HepG2 (cell line): Measurements from ENCODE around the gene TNXB.

Experiments used
- CTCF ChIP-seq: sonication (generic); formaldehyde crosslinking; IDR thresholded peaks from 2 replicates; pipeline ENCODE4 v1.5.0; 2020; ENCODE audit warnings: mild to moderate bottlenecking, missing genetic modification reagents, moderate library complexity
- DBP ChIP-seq: sonication (generic); formaldehyde crosslinking; IDR thresholded peaks from 2 replicates; pipeline ENCODE4 v1.4.0; 2020; ENCODE audit warnings: missing genetic modification reagents; ENCODE audit errors: not compliant biosample characterization
- MEIS2 ChIP-seq: sonication (generic); formaldehyde crosslinking; IDR thresholded peaks from 2 replicates; pipeline ENCODE4 v1.9.0; 2021; ENCODE audit warnings: mild to moderate bottlenecking, missing genetic modification reagents
- NR2F2 ChIP-seq: IDR thresholded peaks from 2 replicates; pipeline ENCODE4 v1.6.1; 2012; ENCODE audit warnings: low read depth, inconsistent platforms, borderline replicate concordance
- POLR2AphosphoS5 ChIP-seq: IDR thresholded peaks from 2 replicates; pipeline ENCODE4 v1.6.1; 2012; ENCODE audit warnings: low read depth, low read length
- RAD51 ChIP-seq: fragments of 450-650 bp; IDR thresholded peaks from 2 replicates; pipeline ENCODE4 v1.6.1; 2016; ENCODE audit warnings: borderline replicate concordance
- SIX1 ChIP-seq: sonication (generic); formaldehyde crosslinking; IDR thresholded peaks from 2 replicates; pipeline ENCODE4 v1.4.0; 2020; ENCODE audit warnings: missing genetic modification reagents, borderline replicate concordance
- SKIL ChIP-seq: sonication (generic); formaldehyde crosslinking; IDR thresholded peaks from 2 replicates; pipeline ENCODE4 v1.8.0; 2022; ENCODE audit warnings: missing genetic modification reagents, mild to moderate bottlenecking, moderate library complexity, borderline replicate concordance

- no peak for TF ChIP-seq MEIS2 (CRISPR knock-in tag)
- no peak for TF ChIP-seq SIX1
- no peak for TF ChIP-seq RAD51
- no peak for TF ChIP-seq DBP (CRISPR knock-in tag)
- no peak for TF ChIP-seq NR2F2
- TF ChIP-seq SKIL (CRISPR knock-in tag): no peak
- TF ChIP-seq CTCF (CRISPR knock-in tag): no peak
- TF ChIP-seq POLR2AphosphoS5: no peak
These were observed 24.4 kb downstream of the TNXB start for GRCh38 chr6:32084780-32085179.
